Measurements from ENCODE around the gene CARS2.
"Not testable (repeated sequence)": the region's sequence is repeated elsewhere in the genome, so short reads cannot be mapped to it uniquely, and the experiment has no call there.

DNA sequence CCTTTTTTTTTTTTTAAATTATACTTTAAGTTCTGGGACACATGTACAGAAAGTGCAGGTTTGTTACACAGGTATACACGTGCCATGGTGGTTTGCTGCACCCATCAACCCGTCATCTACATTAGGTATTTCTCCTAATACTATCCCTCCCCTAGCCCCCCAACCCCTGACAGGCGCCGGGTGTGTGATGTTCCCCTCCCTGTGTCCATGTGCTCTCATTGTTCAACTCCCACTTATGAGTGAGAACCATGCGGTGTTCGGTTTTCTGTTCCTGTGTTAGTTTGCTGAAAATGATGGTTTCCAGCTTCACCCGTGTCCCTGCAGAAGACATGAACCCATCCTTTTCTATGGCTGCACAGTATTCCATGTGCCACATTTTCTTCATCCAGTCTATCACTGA, 10.1 kb downstream of the CARS2 start:
- TF ChIP-seq POLR2A (IDR thresholded peaks at IDR 0.05; ENCODE audit: low read depth, low read length); POLR2AphosphoS5 (IDR thresholded peaks at IDR 0.05; ENCODE audit: low read depth, low read length); TAF1 (IDR thresholded peaks at IDR 0.05; ENCODE audit: borderline replicate concordance, low read depth, low read length): not testable (repeated sequence)
